Smooth muscle cell (in vitro differentiated cells): ENCODE data around the gene HSPA1L. TPM values are rescaled to one million over a fixed set of nuclear protein-coding genes. Genes with fewer than 3 reads are reported as not detected.

Experiments used
- DNase-seq: peaks from one replicate; lab custom pipeline; 2025; ENCODE audit not compliant: unreplicated experiment; lab: John Stamatoyannopoulos, UW
- H2AFZ ChIP-seq: fragments of 200-600 bp; sonication (generic); 2 replicates; pipeline ENCODE4 v1.6.0; 2016; ENCODE audit warnings: antibody characterized with exemption, low read depth, mild to moderate bottlenecking
- H3F3A ChIP-seq: fragments of 200-600 bp; sonication (generic); 2 replicates; pipeline ENCODE4 v1.6.0; 2017; ENCODE audit warnings: antibody characterized with exemption, low read depth
- H3K27ac ChIP-seq: fragments of 200-600 bp; sonication (generic); 2 replicates; pipeline ENCODE4 v1.5.1; 2016; ENCODE audit warnings: low read depth, mild to moderate bottlenecking
- H3K27me3 ChIP-seq: fragments of 200-600 bp; sonication (generic); 2 replicates; pipeline ENCODE4 v1.6.1; 2016; ENCODE audit warnings: low read depth, mild to moderate bottlenecking
- H3K36me3 ChIP-seq: fragments of 200-600 bp; sonication (generic); 2 replicates; pipeline ENCODE4 v1.5.1; 2016; ENCODE audit warnings: low read depth
- H3K4me1 ChIP-seq: fragments of 200-600 bp; sonication (generic); 2 replicates; pipeline ENCODE4 v1.5.1; 2016; ENCODE audit warnings: low read depth
- H3K4me2 ChIP-seq: fragments of 200-600 bp; sonication (generic); 2 replicates; pipeline ENCODE4 v1.6.0; 2016; ENCODE audit warnings: mild to moderate bottlenecking
- H3K4me3 ChIP-seq: fragments of 200-600 bp; sonication (generic); 2 replicates; pipeline ENCODE4 v1.5.1; 2016; ENCODE audit warnings: mild to moderate bottlenecking
- H3K79me2 ChIP-seq: fragments of 200-600 bp; sonication (generic); 2 replicates; pipeline ENCODE4 v1.6.0; 2016; ENCODE audit warnings: low read depth, mild to moderate bottlenecking
- H3K9ac ChIP-seq: fragments of 200-600 bp; sonication (generic); 2 replicates; pipeline ENCODE4 v1.6.0; 2016; ENCODE audit warnings: low read depth
- H3K9me3 ChIP-seq: fragments of 200-600 bp; sonication (generic); replicated peaks from 2 replicates; pipeline ENCODE4 v1.5.1; 2016; ENCODE audit warnings: low read depth
- H4K20me1 ChIP-seq: fragments of 200-600 bp; sonication (generic); 2 replicates; pipeline ENCODE4 v1.6.0; 2016; ENCODE audit warnings: low read depth
- WGBS: methylation state at CpG from one replicate; pipeline ENCODE4 v1.1.7; 2016; ENCODE audit warnings: low lambda C conversion rate; 5-methylcytosine and 5-hydroxymethylcytosine counted together
- polyA plus RNA-seq: library from polyadenylated mRNA; unstranded; fragments of >200 nt; fragmentation: Nextera tagmentation; extraction: Ambion mirVana; gene quantifications from 2 replicates; pipeline ENCODE4 v1.2.1, GENCODE V29; 2016
- total RNA-seq: library from RNA; depleted of rRNA; stranded (reverse); fragments of >200 nt; gene quantifications from 2 replicates; pipeline ENCODE4 v1.2.3, GENCODE V29; 2014
- TF ChIP-seq, protein P1 (sequence below): fragments of 200-600 bp; sonication (generic); IDR thresholded peaks from 2 replicates; pipeline ENCODE4 v1.5.1; 2017; ENCODE audit warnings: borderline replicate concordance, mild to moderate bottlenecking, antibody characterized with exemption; ENCODE audit not compliant: insufficient read depth, poor library complexity, severe bottlenecking

HSPA1L gene
- total and polyA plus RNA-seq, 2 experiments from 2014 or later, result 0.19 to 0.63 TPM

DNA sequence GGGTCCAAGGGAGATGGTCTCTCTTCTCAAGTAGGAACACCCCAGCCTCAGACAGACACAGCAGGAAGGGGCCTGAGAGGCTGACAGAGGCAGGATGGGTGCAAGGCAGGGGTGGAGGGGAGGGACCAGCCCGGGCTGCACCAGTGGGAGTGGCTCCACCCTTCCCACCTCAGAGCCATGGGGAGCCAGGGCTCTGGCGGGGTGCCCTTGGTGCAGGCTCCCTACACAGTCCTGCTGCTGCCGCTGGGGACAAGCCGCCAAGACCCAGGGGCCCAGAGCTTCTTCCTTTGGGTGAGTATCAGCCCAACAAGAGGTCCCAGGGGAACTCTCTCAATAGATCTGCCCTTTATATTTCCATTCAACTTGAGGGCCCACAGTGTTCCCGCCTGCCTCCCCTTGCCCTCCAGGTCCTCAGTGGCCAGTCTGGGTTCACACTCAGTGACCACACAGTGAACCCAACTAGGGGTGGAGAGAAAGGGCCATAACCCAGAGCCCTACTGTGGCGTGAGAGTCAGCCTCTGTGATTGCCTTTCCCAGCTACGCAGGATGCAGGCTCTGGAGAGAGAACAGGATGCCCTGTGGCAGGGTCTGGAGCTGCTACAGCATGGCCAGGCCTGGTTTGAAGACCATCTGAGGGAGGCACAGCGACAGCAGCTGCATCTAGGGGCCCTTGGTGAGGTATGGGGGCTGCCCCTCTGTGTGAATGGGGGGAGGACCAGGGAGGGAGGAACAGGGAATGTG, 52.0 kb downstream of the HSPA1L start:
- Histone ChIP-seq H3K4me3 (no peak overlapping the region), H3F3A (no peaks in the 10 kb centered on the region), H3K79me2 (no peaks in the 10 kb centered on the region), H3K4me1 (peaks cover 13% of the 10 kb centered on the region), H4K20me1 (no peaks in the 10 kb centered on the region), H3K4me2 (no peak overlapping the region), H3K9ac (no peak overlapping the region), H3K27me3 (no peaks in the 10 kb centered on the region), H3K9me3 (no peaks in the 10 kb centered on the region), H2AFZ (no peak overlapping the region), H3K27ac (no peak overlapping the region), H3K36me3 (no peaks in the 10 kb centered on the region)
- DNase-seq, result no peak
- 80% methylated on average over 8 of the region's 8 CpGs for WGBS
- TF ChIP-seq, protein P1, sequence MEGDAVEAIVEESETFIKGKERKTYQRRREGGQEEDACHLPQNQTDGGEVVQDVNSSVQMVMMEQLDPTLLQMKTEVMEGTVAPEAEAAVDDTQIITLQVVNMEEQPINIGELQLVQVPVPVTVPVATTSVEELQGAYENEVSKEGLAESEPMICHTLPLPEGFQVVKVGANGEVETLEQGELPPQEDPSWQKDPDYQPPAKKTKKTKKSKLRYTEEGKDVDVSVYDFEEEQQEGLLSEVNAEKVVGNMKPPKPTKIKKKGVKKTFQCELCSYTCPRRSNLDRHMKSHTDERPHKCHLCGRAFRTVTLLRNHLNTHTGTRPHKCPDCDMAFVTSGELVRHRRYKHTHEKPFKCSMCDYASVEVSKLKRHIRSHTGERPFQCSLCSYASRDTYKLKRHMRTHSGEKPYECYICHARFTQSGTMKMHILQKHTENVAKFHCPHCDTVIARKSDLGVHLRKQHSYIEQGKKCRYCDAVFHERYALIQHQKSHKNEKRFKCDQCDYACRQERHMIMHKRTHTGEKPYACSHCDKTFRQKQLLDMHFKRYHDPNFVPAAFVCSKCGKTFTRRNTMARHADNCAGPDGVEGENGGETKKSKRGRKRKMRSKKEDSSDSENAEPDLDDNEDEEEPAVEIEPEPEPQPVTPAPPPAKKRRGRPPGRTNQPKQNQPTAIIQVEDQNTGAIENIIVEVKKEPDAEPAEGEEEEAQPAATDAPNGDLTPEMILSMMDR, result no peak

DNA sequence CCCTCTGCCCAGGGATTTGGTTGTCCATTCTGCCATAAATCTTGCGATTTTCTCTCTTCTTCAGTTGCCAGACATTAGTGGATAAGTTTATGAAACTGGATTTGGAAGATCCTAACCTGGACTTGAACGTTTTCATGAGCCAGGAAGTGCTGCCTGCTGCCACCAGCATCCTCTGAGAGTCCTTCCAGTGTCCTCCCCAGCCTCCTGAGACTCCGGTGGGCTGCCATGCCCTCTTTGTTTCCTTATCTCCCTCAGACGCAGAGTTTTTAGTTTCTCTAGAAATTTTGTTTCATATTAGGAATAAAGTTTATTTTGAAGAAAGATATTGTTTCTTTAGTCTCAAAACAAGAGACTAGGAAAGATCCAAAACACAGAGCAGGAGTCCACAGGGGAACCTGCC, 52.7 kb downstream of the HSPA1L start, which contains the start of gene SAPCD1:
TSS of gene SAPCD1 (plus strand) at position 301 of the 400 bp plus-strand sequence. CDS start 399 bp downstream, outside the sequence.
- Histone ChIP-seq H3K79me2 (no peaks in the 10 kb centered on the region), H3K9ac (no peak within 1 kb of the TSS), H4K20me1 (no peaks in the 10 kb centered on the region), H3K4me3 (no peak within 1 kb of the TSS), H3K27ac (no peak within 1 kb of the TSS), H3K36me3 (no peaks in the 10 kb centered on the region), H3K4me1 (peaks cover 13% of the 10 kb centered on the region), H3F3A (no peaks in the 10 kb centered on the region), H3K9me3 (no peaks in the 10 kb centered on the region), H3K27me3 (no peaks in the 10 kb centered on the region), H2AFZ (no peak within 1 kb of the TSS), H3K4me2 (no peak within 1 kb of the TSS)
- DNase-seq, result no peak
- WGBS, result 95% methylated on average over 4 of the region's 4 CpGs
- TF ChIP-seq, protein P1, result no peak

DNA sequence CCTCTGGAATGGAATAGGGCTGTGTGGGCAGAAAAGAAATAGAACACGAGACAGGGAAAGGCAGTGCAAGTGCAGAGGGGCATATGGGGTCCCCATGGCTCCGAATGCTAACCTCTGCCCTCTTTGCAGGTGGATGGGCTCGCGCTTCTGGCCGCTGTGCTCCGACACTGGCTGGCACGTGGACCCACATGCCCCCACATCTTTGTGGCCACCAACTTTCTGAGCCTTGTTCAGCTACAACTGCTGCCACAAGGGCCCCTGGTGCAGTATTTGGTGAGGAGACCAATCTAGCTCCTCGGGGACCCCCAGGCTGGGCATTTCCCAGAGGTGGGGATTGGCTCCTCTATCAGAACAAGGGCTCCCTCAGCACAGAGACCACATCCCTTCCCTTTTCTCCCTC, 53.7 kb downstream of the HSPA1L start:
- Histone ChIP-seq H3K79me2 (no peaks in the 10 kb centered on the region), H3F3A (no peaks in the 10 kb centered on the region)

More for the DNA sequence above, 53.7 kb downstream of the HSPA1L start:
- H3K9me3 ChIP-seq, result no peaks in the 10 kb centered on the region
- no peak overlapping the region for H2AFZ ChIP-seq
- H3K4me2 ChIP-seq, result no peak overlapping the region
- TF ChIP-seq, protein P1, result no peak
- DNase-seq, result no peak
- H3K9ac ChIP-seq, result no peak overlapping the region
- peaks cover 13% of the 10 kb centered on the region for H3K4me1 ChIP-seq
- no peaks in the 10 kb centered on the region for H3K27me3 ChIP-seq
- H4K20me1 ChIP-seq, result no peaks in the 10 kb centered on the region
- no peak overlapping the region for H3K4me3 ChIP-seq
- H3K27ac ChIP-seq, result no peak overlapping the region
- no peaks in the 10 kb centered on the region for H3K36me3 ChIP-seq
- 95% methylated on average over 8 of the region's 8 CpGs for WGBS
